HG03196 (cell line): ENCODE measurements around the gene KCNT1.

ENCODE experiments used
- ATAC-seq: cut with Tn5 transposase; IDR thresholded peaks from one replicate; pipeline ENCODE4 v1.9.1; 2021; ENCODE audit not compliant: unreplicated experiment

KCNT1 gene

GRCh38 chr9:135777623-135778177 lies 75.7 kb downstream of the KCNT1 start:
- no peak for ATAC-seq

GRCh38 chr9:135778421-135778820 lies 76.4 kb downstream of the KCNT1 start:
- ATAC-seq, result no peak

- no peak for ATAC-seq
These were observed 77.6 kb downstream of the KCNT1 start for GRCh38 chr9:135779571-135779970.

GRCh38 chr9:135780086-135780485 lies 78.1 kb downstream of the KCNT1 start:
- no peak for ATAC-seq

- ATAC-seq, result no peak
These were observed 78.6 kb downstream of the KCNT1 start for GRCh38 chr9:135780626-135781025.

- no peak for ATAC-seq
These were observed 81.0 kb downstream of the KCNT1 start for GRCh38 chr9:135782946-135783345.

GRCh38 chr9:135783540-135784245 lies 81.7 kb downstream of the KCNT1 start:
- ATAC-seq, result no peak

- no peak for ATAC-seq
These were observed 83.1 kb downstream of the KCNT1 start for GRCh38 chr9:135785013-135785575.

GRCh38 chr9:135786146-135786690 lies 84.2 kb downstream of the KCNT1 start:
- ATAC-seq, result no peak

GRCh38 chr9:135787317-135787716 lies 85.3 kb downstream of the KCNT1 start:
- ATAC-seq, result no peak

- no peak for ATAC-seq
These were observed 86.0 kb downstream of the KCNT1 start for GRCh38 chr9:135787776-135788575.

- no peak for ATAC-seq
These were observed 86.8 kb downstream of the KCNT1 start for GRCh38 chr9:135788576-135789300.

GRCh38 chr9:135789838-135790291 lies 87.9 kb downstream of the KCNT1 start:
- ATAC-seq, result no peak

GRCh38 chr9:135790356-135790755 lies 88.4 kb downstream of the KCNT1 start:
- no peak for ATAC-seq

- no peak for ATAC-seq
These were observed 88.9 kb downstream of the KCNT1 start for GRCh38 chr9:135790850-135791249.

- ATAC-seq, result no peak
These were observed 89.7 kb downstream of the KCNT1 start for GRCh38 chr9:135791431-135792267.

- ATAC-seq, result no peak
These were observed 90.5 kb downstream of the KCNT1 start for GRCh38 chr9:135792268-135793128.

- ATAC-seq, result no peak
These were observed 91.5 kb downstream of the KCNT1 start for GRCh38 chr9:135793221-135794056.
